ENCODE results near the gene FSTL1. TPM values are rescaled to one million over a fixed set of nuclear protein-coding genes. Genes with fewer than 3 reads are reported as not detected.

Gene FSTL1
- total RNA-seq, 2 donors from 2014 or later, result 20.4 to 81.8 TPM

DNA sequence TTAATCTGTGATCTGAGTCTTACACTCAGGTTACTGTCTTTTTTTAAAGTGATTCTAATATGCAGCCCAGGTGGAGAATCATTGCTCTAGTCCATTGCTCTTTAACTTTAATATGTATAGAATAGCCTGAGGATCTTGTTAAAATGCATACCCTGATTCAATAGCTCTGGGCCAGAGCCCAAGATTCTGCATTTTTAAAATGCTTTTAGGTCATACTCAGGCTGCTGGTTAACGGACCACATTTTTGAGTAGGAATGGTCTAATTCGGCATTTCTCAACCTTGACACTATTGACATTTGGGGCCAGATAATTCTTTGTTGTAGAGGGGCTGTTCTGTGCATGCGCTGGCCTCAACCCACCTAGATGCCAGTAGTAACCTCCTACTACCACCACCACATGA is 20.9 kb upstream of the FSTL1 start:
- no peak overlapping the region for H3K9ac ChIP-seq (ENCODE audit: low read depth in 2 of 2, low read length in 2 of 2)
- H3K36me3 ChIP-seq, result no peaks in the 10 kb centered on the region
- no peaks in the 10 kb centered on the region for H3K4me1 ChIP-seq
- H3K4me3 ChIP-seq, result no peak overlapping the region
- TF ChIP-seq, protein P1, sequence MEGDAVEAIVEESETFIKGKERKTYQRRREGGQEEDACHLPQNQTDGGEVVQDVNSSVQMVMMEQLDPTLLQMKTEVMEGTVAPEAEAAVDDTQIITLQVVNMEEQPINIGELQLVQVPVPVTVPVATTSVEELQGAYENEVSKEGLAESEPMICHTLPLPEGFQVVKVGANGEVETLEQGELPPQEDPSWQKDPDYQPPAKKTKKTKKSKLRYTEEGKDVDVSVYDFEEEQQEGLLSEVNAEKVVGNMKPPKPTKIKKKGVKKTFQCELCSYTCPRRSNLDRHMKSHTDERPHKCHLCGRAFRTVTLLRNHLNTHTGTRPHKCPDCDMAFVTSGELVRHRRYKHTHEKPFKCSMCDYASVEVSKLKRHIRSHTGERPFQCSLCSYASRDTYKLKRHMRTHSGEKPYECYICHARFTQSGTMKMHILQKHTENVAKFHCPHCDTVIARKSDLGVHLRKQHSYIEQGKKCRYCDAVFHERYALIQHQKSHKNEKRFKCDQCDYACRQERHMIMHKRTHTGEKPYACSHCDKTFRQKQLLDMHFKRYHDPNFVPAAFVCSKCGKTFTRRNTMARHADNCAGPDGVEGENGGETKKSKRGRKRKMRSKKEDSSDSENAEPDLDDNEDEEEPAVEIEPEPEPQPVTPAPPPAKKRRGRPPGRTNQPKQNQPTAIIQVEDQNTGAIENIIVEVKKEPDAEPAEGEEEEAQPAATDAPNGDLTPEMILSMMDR (IDR thresholded peaks at IDR 0.05), result no peak
- no peaks in the 10 kb centered on the region for H3K9me3 ChIP-seq
- no peak overlapping the region for H3K27ac ChIP-seq
- no peak for DNase-seq
- no peaks in the 10 kb centered on the region for H3K27me3 ChIP-seq
- intact Hi-C loops (cut with DNase I), result no loop called here

DNA sequence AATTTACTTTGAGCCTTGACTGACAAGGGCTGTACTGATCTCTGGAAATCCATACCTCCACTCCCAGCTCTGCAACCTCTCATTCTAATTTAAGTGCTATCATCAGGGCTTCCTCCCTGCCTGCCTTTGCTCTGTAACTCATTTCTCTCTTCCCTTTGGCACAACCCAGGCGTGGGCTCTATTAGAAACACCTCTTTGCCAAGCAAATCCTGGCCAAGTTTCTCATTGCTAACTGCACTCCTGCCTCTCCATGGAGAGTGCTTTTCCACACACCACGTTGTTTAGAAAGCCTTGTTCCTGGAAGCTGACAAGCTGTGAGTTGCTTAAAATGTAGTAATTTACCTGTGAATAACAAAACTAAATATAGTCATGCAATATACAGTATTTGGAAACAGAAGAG is 20.1 kb upstream of the FSTL1 start:
- Histone ChIP-seq H3K27me3 (no peaks in the 10 kb centered on the region), H3K27ac (no peak overlapping the region), H3K9ac (ENCODE audit: low read depth in 2 of 2, low read length in 2 of 2) (no peak overlapping the region), H3K4me3 (no peak overlapping the region), H3K9me3 (no peaks in the 10 kb centered on the region), H3K36me3 (no peaks in the 10 kb centered on the region), H3K4me1 (no peaks in the 10 kb centered on the region)
- TF ChIP-seq, protein P1 (IDR thresholded peaks at IDR 0.05), result no peak
- no peak for DNase-seq
- intact Hi-C loops (cut with DNase I), result no loop called here

DNA sequence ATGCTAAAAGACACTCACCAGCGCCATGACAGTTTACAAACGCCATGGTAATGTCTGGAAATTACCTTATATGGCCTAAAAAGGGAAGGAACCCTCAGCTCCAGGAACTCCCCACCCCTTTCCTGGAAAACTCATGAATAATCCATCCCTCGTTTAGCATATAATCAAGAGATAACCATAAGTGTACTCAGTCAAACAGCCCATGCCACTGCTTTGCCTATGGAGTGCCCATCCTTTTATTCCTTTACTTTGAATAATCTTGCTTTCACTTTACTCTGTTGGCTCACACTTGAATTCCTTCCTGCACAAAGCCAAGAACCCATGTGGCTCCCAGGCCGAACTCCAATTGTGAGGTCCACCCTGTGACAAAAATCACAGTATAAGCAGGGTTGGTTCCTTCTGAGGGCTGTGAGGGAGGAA is 19.1 kb upstream of the FSTL1 start:
- DNase-seq, result no peak
- Histone ChIP-seq H3K27me3 (no peaks in the 10 kb centered on the region), H3K4me1 (no peaks in the 10 kb centered on the region), H3K36me3 (no peaks in the 10 kb centered on the region), H3K27ac (no peak overlapping the region), H3K9me3 (no peaks in the 10 kb centered on the region), H3K9ac (ENCODE audit: low read depth in 2 of 2, low read length in 2 of 2) (no peak overlapping the region), H3K4me3 (no peak overlapping the region)
- intact Hi-C loops (cut with DNase I), result no loop called here
- TF ChIP-seq, protein P1 (IDR thresholded peaks at IDR 0.05), result no peak

DNA sequence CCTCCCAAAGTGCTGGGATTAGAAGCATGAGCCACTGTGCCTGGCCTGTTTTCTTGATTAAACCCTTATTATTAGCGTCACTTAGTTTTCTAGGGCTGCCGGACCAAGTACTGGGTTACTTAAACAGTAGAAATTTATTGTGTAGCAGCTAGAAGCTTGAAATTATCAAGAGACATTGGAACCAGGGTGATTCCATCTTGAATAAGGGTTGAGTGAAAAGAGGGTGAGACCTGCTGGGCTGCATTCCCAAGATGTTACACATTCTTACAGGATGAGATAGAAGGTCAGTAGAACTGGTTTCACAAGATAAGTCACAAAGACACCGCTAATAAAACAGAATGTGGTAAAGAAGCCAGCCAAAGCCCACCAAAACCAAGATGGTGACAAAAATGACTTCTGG is 18.6 kb upstream of the FSTL1 start:
- DNase-seq, result no peak
- no peaks in the 10 kb centered on the region for H3K27me3 ChIP-seq
- intact Hi-C loops (cut with DNase I), result no loop called here
- H3K9me3 ChIP-seq, result no peaks in the 10 kb centered on the region
- no peak overlapping the region for H3K9ac ChIP-seq (ENCODE audit: low read depth in 2 of 2, low read length in 2 of 2)
- H3K4me1 ChIP-seq, result no peaks in the 10 kb centered on the region
- H3K4me3 ChIP-seq, result no peak overlapping the region
- H3K36me3 ChIP-seq, result no peaks in the 10 kb centered on the region
- no peak overlapping the region for H3K27ac ChIP-seq
- TF ChIP-seq, protein P1 (IDR thresholded peaks at IDR 0.05), result no peak

DNA sequence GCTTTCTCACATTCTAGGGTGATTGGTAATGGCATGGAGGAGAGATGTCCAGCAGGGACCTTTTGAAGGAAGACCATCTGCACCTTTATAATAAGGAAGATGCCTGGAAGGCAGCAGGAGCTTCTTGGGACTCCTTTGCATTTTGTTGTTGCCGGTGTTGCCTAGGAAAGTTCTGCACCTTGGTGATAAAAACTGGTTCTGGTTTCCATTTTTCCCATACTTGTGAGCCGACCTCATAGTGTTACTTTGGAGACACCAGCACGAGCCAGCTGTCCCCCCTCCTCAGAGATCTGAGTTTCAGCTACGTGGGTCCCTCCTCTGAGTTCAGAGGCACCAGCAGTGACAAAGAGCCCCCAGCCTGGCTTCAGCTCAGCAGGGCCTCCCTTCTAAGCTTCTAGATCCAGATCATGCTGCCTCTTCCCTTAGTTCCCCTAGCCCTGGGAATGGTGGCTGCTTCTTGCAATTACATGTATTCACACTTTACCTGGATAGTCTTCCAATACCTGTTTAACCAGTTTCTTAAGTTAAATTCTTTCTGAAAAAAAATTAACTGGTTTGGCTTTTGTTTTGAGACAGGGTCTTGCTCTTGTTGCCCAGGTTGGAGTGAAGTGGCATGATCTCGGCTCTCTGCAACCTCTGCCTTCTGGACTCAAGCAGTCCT is 18.0 kb upstream of the FSTL1 start:
- Histone ChIP-seq H3K9ac (ENCODE audit: low read depth in 2 of 2, low read length in 2 of 2) (no peak overlapping the region), H3K27me3 (no peaks in the 10 kb centered on the region), H3K36me3 (no peaks in the 10 kb centered on the region), H3K9me3 (no peaks in the 10 kb centered on the region), H3K4me3 (no peak overlapping the region), H3K27ac (no peak overlapping the region), H3K4me1 (no peaks in the 10 kb centered on the region)
- no peak for DNase-seq
- intact Hi-C loops (cut with DNase I), result no loop called here
- TF ChIP-seq, protein P1 (IDR thresholded peaks at IDR 0.05), result no peak

Data from colonic mucosa (tissue), 4 donors.